Lower leg skin (tissue), 3 donors: ENCODE data around the gene TEX261.

Experiments
- POLR2A ChIP-seq, 2 donors: fragments of 450-650 bp; IDR thresholded peaks; one replicate each; pipeline ENCODE4 v1.6.1; 2016 to 2017; ENCODE audit warnings: antibody characterized with exemption in 2 of 2, mild to moderate bottlenecking in 1 of 2, moderate library complexity in 1 of 2
- TF ChIP-seq, protein P1 (sequence below), 3 donors: fragments of 450-650 bp; IDR thresholded peaks; one replicate each; pipeline ENCODE4 v1.5.1; 2016; ENCODE audit warnings: antibody characterized with exemption in 3 of 3, mild to moderate bottlenecking in 3 of 3, moderate library complexity in 2 of 3

GRCh38 chr2:70994009-70994698 is 519 bp downstream of the TEX261 start:
- no peak for TF ChIP-seq POLR2A (IDR thresholded peaks at IDR 0.05)
- TF ChIP-seq, protein P1, sequence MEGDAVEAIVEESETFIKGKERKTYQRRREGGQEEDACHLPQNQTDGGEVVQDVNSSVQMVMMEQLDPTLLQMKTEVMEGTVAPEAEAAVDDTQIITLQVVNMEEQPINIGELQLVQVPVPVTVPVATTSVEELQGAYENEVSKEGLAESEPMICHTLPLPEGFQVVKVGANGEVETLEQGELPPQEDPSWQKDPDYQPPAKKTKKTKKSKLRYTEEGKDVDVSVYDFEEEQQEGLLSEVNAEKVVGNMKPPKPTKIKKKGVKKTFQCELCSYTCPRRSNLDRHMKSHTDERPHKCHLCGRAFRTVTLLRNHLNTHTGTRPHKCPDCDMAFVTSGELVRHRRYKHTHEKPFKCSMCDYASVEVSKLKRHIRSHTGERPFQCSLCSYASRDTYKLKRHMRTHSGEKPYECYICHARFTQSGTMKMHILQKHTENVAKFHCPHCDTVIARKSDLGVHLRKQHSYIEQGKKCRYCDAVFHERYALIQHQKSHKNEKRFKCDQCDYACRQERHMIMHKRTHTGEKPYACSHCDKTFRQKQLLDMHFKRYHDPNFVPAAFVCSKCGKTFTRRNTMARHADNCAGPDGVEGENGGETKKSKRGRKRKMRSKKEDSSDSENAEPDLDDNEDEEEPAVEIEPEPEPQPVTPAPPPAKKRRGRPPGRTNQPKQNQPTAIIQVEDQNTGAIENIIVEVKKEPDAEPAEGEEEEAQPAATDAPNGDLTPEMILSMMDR (IDR thresholded peaks at IDR 0.05) = no peak
